Glutamatergic neuron (in vitro differentiated cells): ENCODE data around the gene LRRC52. TPM values are rescaled to one million over a fixed set of nuclear protein-coding genes. Genes with fewer than 3 reads are reported as not detected.

ENCODE experiments used
- DNase-seq: peaks from one replicate; pipeline ENCODE4 v3.0.0; 2022
- H3K27ac Mint-ChIP-seq: one replicate; pipeline ENCODE4 v1.8.0; 2020; ENCODE audit warnings: mild to moderate bottlenecking, mixed read lengths, inconsistent platforms; ENCODE audit not compliant: unreplicated experiment
- H3K27me3 Mint-ChIP-seq: one replicate; pipeline ENCODE4 v1.8.0; 2020; ENCODE audit warnings: mild to moderate bottlenecking, moderate library complexity, mixed read lengths, inconsistent platforms; ENCODE audit not compliant: unreplicated experiment
- H3K36me3 Mint-ChIP-seq: one replicate; pipeline ENCODE4 v1.8.0; 2020; ENCODE audit warnings: mild to moderate bottlenecking, mixed read lengths, inconsistent platforms; ENCODE audit not compliant: unreplicated experiment
- H3K4me1 Mint-ChIP-seq: one replicate; pipeline ENCODE4 v1.8.0; 2020; ENCODE audit warnings: mild to moderate bottlenecking, low read depth, mixed read lengths, inconsistent platforms; ENCODE audit not compliant: unreplicated experiment
- H3K4me3 Mint-ChIP-seq: one replicate; pipeline ENCODE4 v1.8.0; 2020; ENCODE audit warnings: mild to moderate bottlenecking, mixed read lengths, inconsistent platforms; ENCODE audit not compliant: unreplicated experiment
- H3K9me3 Mint-ChIP-seq: one replicate; pipeline ENCODE4 v1.8.0; 2020; ENCODE audit warnings: mild to moderate bottlenecking, moderate library complexity, mixed read lengths, inconsistent platforms; ENCODE audit not compliant: unreplicated experiment
- CTCF ChIP-seq: fragments of 200-600 bp; sonication (generic); IDR thresholded peaks from one replicate; pipeline ENCODE4 v1.5.0; 2021; ENCODE audit not compliant: partially characterized antibody, unreplicated experiment
- total RNA-seq: library from RNA; stranded (reverse); fragmentation: NEBNext Ultra II Directional; extraction: Animal tissue kit (Norgen Biotek cat#: 25700); gene quantifications from one replicate; pipeline ENCODE4 v1.2.1, GENCODE V29; 2021; ENCODE audit not compliant: unreplicated experiment

LRRC52 gene
- total RNA-seq, 1 donor from 2014 or later: not detected

GRCh38 chr1:165512816-165513215, 31.0 kb upstream of the LRRC52 start:
- no peaks in the 10 kb centered on the region for H3K27me3 Mint-ChIP-seq
- DNase-seq: no peak
- no peaks in the 10 kb centered on the region for H3K9me3 Mint-ChIP-seq
- no peak overlapping the region for H3K4me3 Mint-ChIP-seq
- no peaks in the 10 kb centered on the region for H3K4me1 Mint-ChIP-seq
- no peak overlapping the region for H3K27ac Mint-ChIP-seq
- peaks cover 5% of the 10 kb centered on the region for H3K36me3 Mint-ChIP-seq
- TF ChIP-seq CTCF: no peak

- DNase-seq: no peak
- Mint-ChIP-seq H3K27ac (no peak overlapping the region), H3K36me3 (peaks cover 12% of the 10 kb centered on the region), H3K4me3 (no peak overlapping the region), H3K27me3 (no peaks in the 10 kb centered on the region), H3K9me3 (peaks cover 4% of the 10 kb centered on the region), H3K4me1 (no peaks in the 10 kb centered on the region)
- TF ChIP-seq CTCF: no peak
These were observed 27.3 kb upstream of the LRRC52 start for GRCh38 chr1:165516469-165516868.

- DNase-seq: no peak
- Mint-ChIP-seq H3K9me3 (peaks cover 7% of the 10 kb centered on the region), H3K4me1 (peaks cover 3% of the 10 kb centered on the region), H3K4me3 (no peak overlapping the region), H3K27ac (no peak overlapping the region), H3K27me3 (no peaks in the 10 kb centered on the region), H3K36me3 (peaks cover 23% of the 10 kb centered on the region)
- no peak for TF ChIP-seq CTCF
These were observed 23.2 kb upstream of the LRRC52 start for GRCh38 chr1:165520646-165521045.

GRCh38 chr1:165524639-165525285, 19.0 kb upstream of the LRRC52 start:
- peaks cover 6% of the 10 kb centered on the region for H3K4me1 Mint-ChIP-seq
- H3K27me3 Mint-ChIP-seq: peaks cover 2% of the 10 kb centered on the region
- peaks cover 7% of the 10 kb centered on the region for H3K9me3 Mint-ChIP-seq
- TF ChIP-seq CTCF: no peak
- no peak for DNase-seq
- H3K36me3 Mint-ChIP-seq: peaks cover 23% of the 10 kb centered on the region
- no peak overlapping the region for H3K27ac Mint-ChIP-seq
- H3K4me3 Mint-ChIP-seq: no peak overlapping the region

- Mint-ChIP-seq H3K27me3 (peaks cover 2% of the 10 kb centered on the region), H3K4me1 (peaks cover 6% of the 10 kb centered on the region), H3K27ac (no peak overlapping the region), H3K9me3 (peaks cover 7% of the 10 kb centered on the region), H3K4me3 (no peak overlapping the region), H3K36me3 (peaks cover 23% of the 10 kb centered on the region)
- TF ChIP-seq CTCF: no peak
- no peak for DNase-seq
These were observed 18.1 kb upstream of the LRRC52 start for GRCh38 chr1:165525708-165526107.
